GM12878 (cell line): ENCODE data around the gene GAPDHS. TPM values are rescaled to one million over a fixed set of nuclear protein-coding genes. Genes with fewer than 3 reads are reported as not detected.

Experiments
- ATAC-seq: fragments of 200-7000 bp; cut with Tn5 transposase; 3 replicates; pipeline ENCODE4 v1.9.1; 2020; ENCODE audit warnings: mild to moderate bottlenecking, moderate library complexity
- BruUV-seq: library from RNA; stranded (reverse); fragments of 400-500 nt; replicated peaks from 2 replicates; lab custom pipeline; 2021; lab: Mats Ljungman, UMichigan
- CTCF ChIA-PET: fragments of 300-600 bp; sonication (Branson Sonifier 250); formaldehyde crosslinking; extraction: SDS; loops from one replicate; lab custom pipeline; 2021; ENCODE audit warnings: inconsistent platforms; lab: Yijun Ruan, JAX
- POLR2A ChIA-PET: fragments of 350-600 bp; formaldehyde crosslinking; extraction: SDS; loops from one replicate; lab custom pipeline; 2021; ENCODE audit warnings: inconsistent platforms; lab: Charles Lee
- RAD21 ChIA-PET: fragments of 300-600 bp; sonication (Branson Sonifier 250); formaldehyde crosslinking; loops from one replicate; lab custom pipeline; 2023; ENCODE audit warnings: antibody characterized with exemption; ENCODE audit not compliant: unreplicated experiment; lab: Charles Lee
- SMC1A ChIA-PET: fragments of 300-600 bp; sonication (Branson Sonifier 250); formaldehyde crosslinking; loops from one replicate; lab custom pipeline; 2023; ENCODE audit not compliant: unreplicated experiment, uncharacterized antibody; lab: Charles Lee
- DNase-seq: peaks from one replicate; pipeline ENCODE4 v3.0.0-alpha.2; 2011; ENCODE audit warnings: low read depth, low spot score
- FAIRE-seq: peaks from 3 replicates; lab custom pipeline; 2011; peaks lifted over from hg19 to GRCh38; lab: Jason Lieb, UNC
- H2AFZ ChIP-seq: 2 replicates; pipeline ENCODE4 v1.6.0; 2011; ENCODE audit warnings: low read depth, low read length, control low read depth; ENCODE audit not compliant: control insufficient read depth
- H3K27ac ChIP-seq: 2 replicates; pipeline ENCODE4 v1.5.1; 2011; ENCODE audit warnings: control low read depth; ENCODE audit not compliant: control insufficient read depth, insufficient read depth
- H3K27me3 ChIP-seq, 2 experiments: replicated peaks in 1 of 2; 2 replicates each; pipeline versions ENCODE4 v1.6.0 to v1.6.1; 2011; ENCODE audit warnings: low read length in 1 of 2; ENCODE audit not compliant: control insufficient read depth in 2 of 2, insufficient read depth in 2 of 2
- H3K36me3 ChIP-seq, 2 experiments: 2 replicates each; pipeline ENCODE4 v1.5.1; 2011; ENCODE audit warnings: low read length in 1 of 2; ENCODE audit not compliant: control insufficient read depth in 2 of 2, insufficient read depth in 2 of 2
- H3K4me1 ChIP-seq: 2 replicates; pipeline ENCODE4 v1.6.1; 2011; ENCODE audit warnings: mild to moderate bottlenecking, low read length, moderate library complexity, mixed read lengths; ENCODE audit not compliant: control insufficient read depth, insufficient read depth
- H3K4me2 ChIP-seq: 2 replicates; pipeline ENCODE4 v1.6.0; 2011; ENCODE audit warnings: control low read depth; ENCODE audit not compliant: control insufficient read depth, insufficient read depth
- H3K4me3 ChIP-seq: fragments of 200-600 bp; sonication (generic); 2 replicates; pipeline ENCODE4 v1.5.1; 2016
- H3K79me2 ChIP-seq: 2 replicates; pipeline ENCODE4 v1.6.0; 2011; ENCODE audit warnings: low read length; ENCODE audit not compliant: control insufficient read depth, insufficient read depth
- H3K9ac ChIP-seq: 2 replicates; pipeline ENCODE4 v1.8.0; 2011; ENCODE audit warnings: low read length, control low read depth, mixed read lengths; ENCODE audit not compliant: control insufficient read depth, insufficient read depth
- H3K9me3 ChIP-seq: replicated peaks from 3 replicates; pipeline ENCODE4 v1.5.1; 2011; ENCODE audit warnings: mild to moderate bottlenecking, low read length; ENCODE audit not compliant: control insufficient read depth, insufficient read depth
- H4K20me1 ChIP-seq: 2 replicates; pipeline ENCODE4 v1.6.0; 2011; ENCODE audit not compliant: control insufficient read depth, insufficient read depth
- ATF3 ChIP-seq: IDR thresholded peaks from 2 replicates; pipeline ENCODE4 v1.6.1; 2011; ENCODE audit warnings: low read depth, mild to moderate bottlenecking, low read length, moderate library complexity, borderline replicate concordance; ENCODE audit errors: extremely low read depth
- CHD2 ChIP-seq: IDR thresholded peaks from 2 replicates; pipeline ENCODE4 v1.6.1; 2011; ENCODE audit warnings: low read depth, low read length, improper control_type of control experiment, borderline replicate concordance
- DPF2 ChIP-seq: fragments of 450-650 bp; IDR thresholded peaks from 2 replicates; pipeline ENCODE4 v1.6.1; 2017; ENCODE audit warnings: mild to moderate bottlenecking
- EP300 ChIP-seq, 2 experiments: fragments of 150-350 bp in 1 of 2; IDR thresholded peaks; 2 replicates each; pipeline ENCODE4 v1.6.1; 2011 to 2012; ENCODE audit warnings: low read depth in 2 of 2, low read length in 2 of 2, borderline replicate concordance in 1 of 2, improper control_type of control experiment in 1 of 2, inconsistent platforms in 1 of 2; ENCODE audit not compliant: control insufficient read depth in 1 of 2
- ETV6 ChIP-seq, 2 experiments: fragments of 450-650 bp in 1 of 2; IDR thresholded peaks in 1 of 2; conservative IDR thresholded peaks in 1 of 2; 2 replicates each; pipeline ENCODE4 v1.6.1; 2014; ENCODE audit warnings: antibody characterized with exemption in 1 of 2, borderline replicate concordance in 1 of 2, low read depth in 1 of 2, mild to moderate bottlenecking in 1 of 2, moderate library complexity in 1 of 2
- KDM1A ChIP-seq: fragments of 200-600 bp; sonication (generic); IDR thresholded peaks from 2 replicates; pipeline ENCODE4 v1.6.1; 2016; ENCODE audit warnings: borderline replicate concordance
- LARP7 ChIP-seq: fragments of 450-650 bp; IDR thresholded peaks from 2 replicates; pipeline ENCODE4 v1.6.1; 2017; ENCODE audit warnings: mild to moderate bottlenecking
- MTA2 ChIP-seq: fragments of 450-650 bp; IDR thresholded peaks from 2 replicates; pipeline ENCODE4 v1.6.1; 2016; ENCODE audit warnings: low read depth, mild to moderate bottlenecking, moderate library complexity
- PAX8 ChIP-seq: fragments of 450-650 bp; IDR thresholded peaks from 2 replicates; pipeline ENCODE4 v1.6.1; 2017; ENCODE audit warnings: mild to moderate bottlenecking, moderate library complexity
- RAD51 ChIP-seq: fragments of 450-650 bp; IDR thresholded peaks from 2 replicates; pipeline ENCODE4 v1.6.1; 2016; ENCODE audit warnings: moderate library complexity, mild to moderate bottlenecking, inconsistent platforms
- RBBP5 ChIP-seq: fragments of 200-600 bp; sonication (generic); conservative IDR thresholded peaks from 2 replicates; pipeline ENCODE4 v1.6.1; 2016
- RFX5 ChIP-seq: IDR thresholded peaks from 2 replicates; pipeline ENCODE4 v1.6.1; 2011; ENCODE audit warnings: low read depth, low read length, improper control_type of control experiment
- SMARCA5 ChIP-seq: fragments of 450-650 bp; IDR thresholded peaks from 2 replicates; pipeline ENCODE4 v1.6.1; 2017; ENCODE audit warnings: mild to moderate bottlenecking
- SMC3 ChIP-seq: IDR thresholded peaks from 2 replicates; pipeline ENCODE4 v1.6.1; 2011; ENCODE audit warnings: low read length, improper control_type of control experiment, borderline replicate concordance
- TCF3 ChIP-seq: IDR thresholded peaks from 2 replicates; pipeline ENCODE4 v1.6.1; 2012; ENCODE audit warnings: low read depth, mild to moderate bottlenecking, low read length, borderline replicate concordance; ENCODE audit not compliant: insufficient read depth
- ZNF207 ChIP-seq: fragments of 450-650 bp; IDR thresholded peaks from 2 replicates; pipeline ENCODE4 v1.6.1; 2014; ENCODE audit warnings: antibody characterized with exemption, mild to moderate bottlenecking, borderline replicate concordance
- WGBS: methylation state at CpG from one replicate; pipeline ENCODE4 v1.1.6; 2016; ENCODE audit warnings: low lambda C conversion rate; ENCODE audit not compliant: insufficient replicate concordance, insufficient coverage; ENCODE audit errors: missing lambda C conversion rate; 5-methylcytosine and 5-hydroxymethylcytosine counted together
- in situ Hi-C: fragments of 300-500 bp; cut with MboI; formaldehyde crosslinking; loops from 9 replicates; pipeline ENCODE4 v1.14.3; 2018; ENCODE audit warnings: mixed read lengths
- intact Hi-C: fragments of 100-400 bp; cut with micrococcal nuclease; formaldehyde crosslinking; loops from one replicate; pipeline ENCODE4 v1.14.2; 2022; ENCODE audit not compliant: unreplicated experiment
- polyA plus RNA-seq, 11 experiments: library from polyadenylated mRNA; depleted of rRNA in 4 of 11; unstranded in 6 of 11; stranded (reverse) in 5 of 11; fragments of >200 nt; fragmentation: Nextera tagmentation in 4 of 11; fragmentation: Illumina TruSeq in 1 of 11; extraction: Ambion mirVana in 4 of 11; extraction: Trizol in 1 of 11; gene quantifications; 1 replicate in 1 of 11; 2 replicates in 10 of 11; pipeline versions ENCODE4 v1.2.1 to v1.2.3, GENCODE V29; 2011 to 2016; ENCODE audit warnings: inconsistent platforms in 2 of 11, missing spikeins in 2 of 11, low read depth in 1 of 11
- total RNA-seq, 4 experiments: library from RNA; depleted of rRNA in 3 of 4; stranded (reverse); fragments of >200 nt in 3 of 4; fragmentation: Illumina TruSeq in 1 of 4; extraction: Trizol in 1 of 4; gene quantifications; 2 replicates each; pipeline versions ENCODE4 v1.2.1 to v1.2.3, GENCODE V29; 2013 to 2021
- TF ChIP-seq, protein P1 (sequence below): fragments of 450-650 bp; formaldehyde crosslinking; IDR thresholded peaks from 2 replicates; pipeline ENCODE4 v1.4.0; 2020; ENCODE audit warnings: mild to moderate bottlenecking, moderate library complexity

GAPDHS gene
- total and polyA plus RNA-seq, 10 of the 15 experiments (the other 5 are each of a cell fraction or from before 2014, with no cell fraction given) = 0.08 TPM; not detected in 9

- RAD21 ChIA-PET = interaction anchor here (0.8 to 1.5 kb wide), 3 partner anchors 18 to 139 kb away, joined by 3 to 4 read pairs (median 4); no protein-coding TSS in a partner anchor
- TF ChIP-seq RBBP5 (no peak), RAD51 (no peak), TCF3 (no peak), SMARCA5 (no peak), PAX8 (no peak), DPF2 (no peak), SMC3 (no peak), ETV6 (conservative IDR thresholded peaks at IDR 0.05 in 1 of 2, IDR thresholded peaks at IDR 0.05 in 1 of 2; ENCODE audit: borderline replicate concordance in 1 of 2, low read depth in 1 of 2) (no peak), MTA2 (no peak), CHD2 (no peak), KDM1A (no peak), LARP7 (no peak), ATF3 (no peak), ZNF207 (no peak), RFX5 (no peak), EP300 (IDR thresholded peaks at IDR 0.05; ENCODE audit: borderline replicate concordance in 1 of 2, control insufficient read depth in 1 of 2, low read depth in 2 of 2, low read length in 2 of 2) (no peak)
- TF ChIP-seq, protein P1, sequence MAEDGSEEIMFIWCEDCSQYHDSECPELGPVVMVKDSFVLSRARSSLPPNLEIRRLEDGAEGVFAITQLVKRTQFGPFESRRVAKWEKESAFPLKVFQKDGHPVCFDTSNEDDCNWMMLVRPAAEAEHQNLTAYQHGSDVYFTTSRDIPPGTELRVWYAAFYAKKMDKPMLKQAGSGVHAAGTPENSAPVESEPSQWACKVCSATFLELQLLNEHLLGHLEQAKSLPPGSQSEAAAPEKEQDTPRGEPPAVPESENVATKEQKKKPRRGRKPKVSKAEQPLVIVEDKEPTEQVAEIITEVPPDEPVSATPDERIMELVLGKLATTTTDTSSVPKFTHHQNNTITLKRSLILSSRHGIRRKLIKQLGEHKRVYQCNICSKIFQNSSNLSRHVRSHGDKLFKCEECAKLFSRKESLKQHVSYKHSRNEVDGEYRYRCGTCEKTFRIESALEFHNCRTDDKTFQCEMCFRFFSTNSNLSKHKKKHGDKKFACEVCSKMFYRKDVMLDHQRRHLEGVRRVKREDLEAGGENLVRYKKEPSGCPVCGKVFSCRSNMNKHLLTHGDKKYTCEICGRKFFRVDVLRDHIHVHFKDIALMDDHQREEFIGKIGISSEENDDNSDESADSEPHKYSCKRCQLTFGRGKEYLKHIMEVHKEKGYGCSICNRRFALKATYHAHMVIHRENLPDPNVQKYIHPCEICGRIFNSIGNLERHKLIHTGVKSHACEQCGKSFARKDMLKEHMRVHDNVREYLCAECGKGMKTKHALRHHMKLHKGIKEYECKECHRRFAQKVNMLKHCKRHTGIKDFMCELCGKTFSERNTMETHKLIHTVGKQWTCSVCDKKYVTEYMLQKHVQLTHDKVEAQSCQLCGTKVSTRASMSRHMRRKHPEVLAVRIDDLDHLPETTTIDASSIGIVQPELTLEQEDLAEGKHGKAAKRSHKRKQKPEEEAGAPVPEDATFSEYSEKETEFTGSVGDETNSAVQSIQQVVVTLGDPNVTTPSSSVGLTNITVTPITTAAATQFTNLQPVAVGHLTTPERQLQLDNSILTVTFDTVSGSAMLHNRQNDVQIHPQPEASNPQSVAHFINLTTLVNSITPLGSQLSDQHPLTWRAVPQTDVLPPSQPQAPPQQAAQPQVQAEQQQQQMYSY (CRISPR knock-in tag) = no peak
- TF ChIP-seq, all 136 proteins: peak for 0
- Histone ChIP-seq H2AFZ (no peak overlapping the region), H3K27ac (no peak overlapping the region), H3K27me3 (peaks cover 0 to 2% of the 10 kb centered on the region in 2 experiments; a peak in 1 of 4 replicates), H4K20me1 (no peaks in the 10 kb centered on the region), H3K4me2 (no peak overlapping the region), H3K9me3 (no peaks in the 10 kb centered on the region), H3K4me1 (peaks cover 9% of the 10 kb centered on the region), H3K36me3 (no peaks in the 10 kb centered on the region), H3K79me2 (no peaks in the 10 kb centered on the region), H3K4me3 (no peak overlapping the region), H3K9ac (no peak overlapping the region)
- ChIA-PET CTCF (interaction anchor here (0.6 to 7.2 kb wide), 12 partner anchors 18 to 176 kb away, joined by 3 to 111 read pairs (median 4); no protein-coding TSS in a partner anchor), SMC1A (interaction anchor here (0.7 to 2.7 kb wide), 6 partner anchors 13 to 157 kb away, joined by 3 to 17 read pairs (median 4); no protein-coding TSS in a partner anchor), POLR2A (interaction anchor here (1.5 kb wide), 1 partner anchor 135 kb away, joined by 13 read pairs; no protein-coding TSS in a partner anchor)
- no TSS peak for BruUV-seq
- in situ Hi-C loops = no loop called here
- ATAC-seq = no peak
- no peak for FAIRE-seq
- DNase-seq = no peak
- WGBS = 60% methylated on average over 9 of the region's 9 CpGs
- intact Hi-C loops = loop anchor here (10.0 kb wide), 1 partner anchor 227 kb away; the partner anchor contains the start of gene USF2
Observed at GRCh38 chr19:35491836-35492360, 41.4 kb upstream of the GAPDHS start.
